Neutrophil (primary cell): ENCODE results near the gene OR5K2.

Experiments used
- H3K27ac ChIP-seq: fragments of 200-600 bp; sonication (generic); 2 replicates; pipeline ENCODE4 v1.5.1; 2016; ENCODE audit warnings: mild to moderate bottlenecking, moderate library complexity
- H3K27me3 ChIP-seq: fragments of 200-600 bp; sonication (generic); 2 replicates; pipeline ENCODE4 v1.6.0; 2016; ENCODE audit warnings: mild to moderate bottlenecking
- H3K36me3 ChIP-seq: fragments of 200-600 bp; sonication (generic); 2 replicates; pipeline ENCODE4 v1.5.1; 2017
- H3K4me1 ChIP-seq, 2 experiments: fragments of 200-600 bp in 1 of 2; sonication (generic) in 1 of 2; 1 replicate in 1 of 2; 2 replicates in 1 of 2; pipeline versions ENCODE4 v1.5.1 to v1.6.1; 2013 to 2016; ENCODE audit warnings: low read depth in 1 of 2, low read length in 1 of 2, mild to moderate bottlenecking in 1 of 2, moderate library complexity in 1 of 2; ENCODE audit not compliant: control insufficient read depth in 1 of 2, insufficient read depth in 1 of 2
- H3K4me3 ChIP-seq, 2 experiments: fragments of 200-600 bp in 1 of 2; sonication (generic) in 1 of 2; 1 replicate in 1 of 2; 2 replicates in 1 of 2; pipeline ENCODE4 v1.5.1; 2013 to 2016; ENCODE audit warnings: low read depth in 1 of 2, low read length in 1 of 2, mild to moderate bottlenecking in 1 of 2, moderate library complexity in 1 of 2
- H3K9me3 ChIP-seq: fragments of 200-600 bp; sonication (generic); 2 replicates; pipeline ENCODE4 v1.5.1; 2016
- CTCF ChIP-seq: fragments of 200-600 bp; sonication (generic); IDR thresholded peaks from 2 replicates; pipeline ENCODE4 v1.5.1; 2016; ENCODE audit warnings: antibody characterized with exemption

Gene OR5K2

GRCh38 chr3:98512576-98512975 lies 15.1 kb downstream of the OR5K2 start:
- peaks cover 45% of the 10 kb centered on the region for H3K36me3 ChIP-seq
- H3K4me1 ChIP-seq, result no peaks in the 10 kb centered on the region
- H3K27me3 ChIP-seq, result no peaks in the 10 kb centered on the region
- no peaks in the 10 kb centered on the region for H3K9me3 ChIP-seq
- H3K4me3 ChIP-seq, result no peak overlapping the region
- H3K27ac ChIP-seq, result no peak overlapping the region
- no peak for TF ChIP-seq CTCF

GRCh38 chr3:98513091-98513511 lies 15.6 kb downstream of the OR5K2 start:
- H3K36me3 ChIP-seq, result peaks cover 50% of the 10 kb centered on the region
- H3K27ac ChIP-seq, result no peak overlapping the region
- no peak overlapping the region for H3K4me3 ChIP-seq
- no peaks in the 10 kb centered on the region for H3K9me3 ChIP-seq
- H3K4me1 ChIP-seq, result no peaks in the 10 kb centered on the region
- no peak for TF ChIP-seq CTCF
- no peaks in the 10 kb centered on the region for H3K27me3 ChIP-seq

- H3K27me3 ChIP-seq, result no peaks in the 10 kb centered on the region
- no peak for TF ChIP-seq CTCF
- H3K27ac ChIP-seq, result no peak overlapping the region
- H3K4me1 ChIP-seq, result no peaks in the 10 kb centered on the region
- H3K4me3 ChIP-seq, result no peak overlapping the region
- H3K36me3 ChIP-seq, result peaks cover 56% of the 10 kb centered on the region
- H3K9me3 ChIP-seq, result no peaks in the 10 kb centered on the region
Measured at GRCh38 chr3:98513736-98514135, 16.3 kb downstream of the OR5K2 start.

GRCh38 chr3:98514948-98515347 lies 17.5 kb downstream of the OR5K2 start:
- no peaks in the 10 kb centered on the region for H3K27me3 ChIP-seq
- no peak for TF ChIP-seq CTCF
- peaks cover 63% of the 10 kb centered on the region for H3K36me3 ChIP-seq
- H3K27ac ChIP-seq, result no peak overlapping the region
- no peaks in the 10 kb centered on the region for H3K9me3 ChIP-seq
- H3K4me1 ChIP-seq, result no peaks in the 10 kb centered on the region
- no peak overlapping the region for H3K4me3 ChIP-seq

GRCh38 chr3:98518816-98519215 lies 21.3 kb downstream of the OR5K2 start:
- Histone ChIP-seq H3K27me3 (no peaks in the 10 kb centered on the region), H3K9me3 (no peaks in the 10 kb centered on the region), H3K36me3 (peaks cover 36% of the 10 kb centered on the region), H3K27ac (no peak overlapping the region), H3K4me1 (peaks cover 13 to 15% of the 10 kb centered on the region in 2 experiments), H3K4me3 (no peak overlapping the region)
- TF ChIP-seq CTCF, result no peak

GRCh38 chr3:98519351-98519750 lies 21.9 kb downstream of the OR5K2 start:
- H3K4me1 ChIP-seq, result peaks cover 13 to 15% of the 10 kb centered on the region in 2 experiments
- no peaks in the 10 kb centered on the region for H3K9me3 ChIP-seq
- H3K36me3 ChIP-seq, result peaks cover 35% of the 10 kb centered on the region
- H3K4me3 ChIP-seq, result no peak overlapping the region
- no peaks in the 10 kb centered on the region for H3K27me3 ChIP-seq
- no peak overlapping the region for H3K27ac ChIP-seq
- TF ChIP-seq CTCF, result no peak
